Fibroblast of lung (primary cell): ENCODE results near the gene RHOT1. TPM values are rescaled to one million over a fixed set of nuclear protein-coding genes. Genes with fewer than 3 reads are reported as not detected.

Experiments used
- DNase-seq, 2 donors: peaks; one replicate each; pipeline versions ENCODE4 v3.0.0 to v3.0.0-alpha.2; 2010; ENCODE audit warnings: low read depth in 2 of 2
- H2AFZ ChIP-seq: 2 replicates; pipeline ENCODE4 v1.5.1; 2012; ENCODE audit warnings: low read length, control low read depth, inconsistent platforms
- H3K27ac ChIP-seq: 2 replicates; pipeline ENCODE4 v1.5.1; 2011; ENCODE audit warnings: low read length, control low read depth; ENCODE audit not compliant: insufficient read depth
- H3K27me3 ChIP-seq: 2 replicates; pipeline ENCODE4 v1.5.1; 2011; ENCODE audit warnings: mild to moderate bottlenecking, low read length; ENCODE audit not compliant: control insufficient read depth, insufficient read depth
- H3K36me3 ChIP-seq: 2 replicates; pipeline ENCODE4 v1.5.1; 2011; ENCODE audit warnings: low read length; ENCODE audit not compliant: control insufficient read depth, insufficient read depth
- H3K4me1 ChIP-seq: 2 replicates; pipeline ENCODE4 v1.5.1; 2011; ENCODE audit warnings: low read length; ENCODE audit not compliant: control insufficient read depth, insufficient read depth; ENCODE audit errors: extremely low read depth
- H3K4me2 ChIP-seq: 2 replicates; pipeline ENCODE4 v1.5.1; 2011; ENCODE audit warnings: low read length, control low read depth; ENCODE audit not compliant: insufficient read depth; ENCODE audit errors: extremely low read depth
- H3K4me3 ChIP-seq, 4 experiments: fragments of 200-600 bp in 1 of 4; sonication (generic) in 1 of 4; replicated peaks in 1 of 4; 2 replicates each; pipeline ENCODE4 v1.5.1; 2011 to 2016; ENCODE audit warnings: low read length in 4 of 4, low read depth in 3 of 4, mild to moderate bottlenecking in 3 of 4, control low read depth in 2 of 4, inconsistent platforms in 1 of 4, mixed read lengths in 1 of 4; ENCODE audit not compliant: insufficient read depth in 1 of 4; ENCODE audit errors: control extremely low read depth in 1 of 4
- H3K79me2 ChIP-seq: 2 replicates; pipeline ENCODE4 v1.5.1; 2012; ENCODE audit warnings: mild to moderate bottlenecking, low read length, inconsistent platforms; ENCODE audit not compliant: control insufficient read depth, insufficient read depth
- H3K9ac ChIP-seq: 2 replicates; pipeline ENCODE4 v1.5.1; 2011; ENCODE audit warnings: mild to moderate bottlenecking, low read length, control low read depth; ENCODE audit not compliant: insufficient read depth
- H3K9me3 ChIP-seq: 2 replicates; pipeline ENCODE4 v1.5.1; 2012; ENCODE audit warnings: low read depth, low read length; ENCODE audit not compliant: control insufficient read depth, insufficient read depth
- H4K20me1 ChIP-seq: 2 replicates; pipeline ENCODE4 v1.5.1; 2011; ENCODE audit warnings: low read length; ENCODE audit not compliant: control insufficient read depth, insufficient read depth; ENCODE audit errors: extremely low read depth
- CTCF ChIP-seq, 2 donors: IDR thresholded peaks in 1 of 2; conservative IDR thresholded peaks in 1 of 2; 1 replicate in 1 of 2; 2 replicates in 1 of 2; pipeline ENCODE4 v1.5.1; 2011 to 2012; ENCODE audit warnings: low read length in 2 of 2, control low read depth in 1 of 2, inconsistent platforms in 1 of 2, low read depth in 1 of 2, mild to moderate bottlenecking in 1 of 2
- EZH2 ChIP-seq: IDR thresholded peaks from 2 replicates; pipeline ENCODE4 v1.5.1; 2012; ENCODE audit warnings: low read length, control low read depth, mild to moderate bottlenecking; ENCODE audit errors: missing control alignments
- polyA plus RNA-seq, 2 donors: library from polyadenylated mRNA; depleted of rRNA in 1 of 2; stranded (reverse) in 1 of 2; unstranded in 1 of 2; fragments of >200 nt; gene quantifications; 2 replicates each; pipeline ENCODE4 v1.2.1, GENCODE V29; 2011 to 2012; ENCODE audit warnings: missing spikeins in 1 of 2
- total RNA-seq: library from RNA; depleted of rRNA; stranded (reverse); fragments of >200 nt; gene quantifications from 2 replicates; pipeline ENCODE4 v1.2.1, GENCODE V29; 2014

The RHOT1 gene
- total and polyA plus RNA-seq, 2 donors (not counting 1 experiment from before 2014, with no cell fraction given), result 45.6 to 58.8 TPM

GRCh38 chr17:32187271-32187670 lies 45.0 kb downstream of the RHOT1 start:
- TF ChIP-seq EZH2, result no peak
- no peak for TF ChIP-seq CTCF (conservative IDR thresholded peaks at IDR 0.05 in 1 of 2, IDR thresholded peaks at IDR 0.05 in 1 of 2; ENCODE audit: low read depth in 1 of 2, low read length in 2 of 2)
- Histone ChIP-seq H3K9ac (no peak overlapping the region), H3K36me3 (peaks cover 2% of the 10 kb centered on the region), H3K9me3 (no peaks in the 10 kb centered on the region), H3K4me2 (no peak overlapping the region), H3K79me2 (no peaks in the 10 kb centered on the region), H3K27me3 (no peaks in the 10 kb centered on the region), H2AFZ (no peak overlapping the region), H4K20me1 (no peaks in the 10 kb centered on the region), H3K27ac (no peak overlapping the region), H3K4me3 (no peak overlapping the region), H3K4me1 (peaks cover 11% of the 10 kb centered on the region)
- peak in 1 of 2 donors; percentile 11 for DNase-seq

- no peak overlapping the region for H3K27ac ChIP-seq
- no peak overlapping the region for H2AFZ ChIP-seq
- H3K9me3 ChIP-seq, result no peaks in the 10 kb centered on the region
- no peak overlapping the region for H3K4me3 ChIP-seq
- no peaks in the 10 kb centered on the region for H3K79me2 ChIP-seq
- H3K4me1 ChIP-seq, result peaks cover 15% of the 10 kb centered on the region
- TF ChIP-seq CTCF (conservative IDR thresholded peaks at IDR 0.05 in 1 of 2, IDR thresholded peaks at IDR 0.05 in 1 of 2; ENCODE audit: low read depth in 1 of 2, low read length in 2 of 2), result no peak
- no peaks in the 10 kb centered on the region for H4K20me1 ChIP-seq
- DNase-seq, result no peak
- no peak overlapping the region for H3K4me2 ChIP-seq
- no peak overlapping the region for H3K9ac ChIP-seq
- peaks cover 3% of the 10 kb centered on the region for H3K36me3 ChIP-seq
- no peaks in the 10 kb centered on the region for H3K27me3 ChIP-seq
Measured at GRCh38 chr17:32189343-32189742, 47.0 kb downstream of the RHOT1 start.

DNA sequence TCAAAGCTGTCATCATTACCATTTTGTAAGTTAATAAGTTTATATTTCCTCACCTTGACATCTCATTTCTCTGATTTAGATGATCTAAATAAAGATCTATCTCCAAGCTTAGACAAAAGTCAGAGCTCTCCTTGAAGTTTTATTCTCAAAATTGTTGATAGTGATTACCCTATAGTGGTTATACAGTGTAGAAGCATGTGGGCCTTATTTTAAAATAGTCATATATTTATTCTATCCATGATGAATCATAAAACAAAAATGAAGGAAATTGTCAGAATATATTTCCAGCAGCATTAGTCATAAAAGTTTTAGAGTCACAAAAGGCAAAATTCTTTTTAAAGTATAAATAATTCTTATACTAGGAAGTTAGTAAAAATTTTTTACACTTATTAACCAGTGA lies 49.0 kb downstream of the RHOT1 start:
- Histone ChIP-seq H3K4me3 (peak overlapping the region in 1 of 4 experiments; percentile 15), H3K4me2 (peak overlapping the region; percentile 78), H3K4me1 (peaks cover 16% of the 10 kb centered on the region), H3K27me3 (no peaks in the 10 kb centered on the region), H4K20me1 (no peaks in the 10 kb centered on the region), H3K27ac (peak overlapping the region; percentile 82), H2AFZ (no peak overlapping the region), H3K36me3 (peaks cover 1% of the 10 kb centered on the region), H3K9me3 (no peaks in the 10 kb centered on the region), H3K9ac (no peak overlapping the region), H3K79me2 (no peaks in the 10 kb centered on the region)
- DNase-seq, result peak; percentile 44 to 66
- TF ChIP-seq CTCF (conservative IDR thresholded peaks at IDR 0.05 in 1 of 2, IDR thresholded peaks at IDR 0.05 in 1 of 2; ENCODE audit: low read depth in 1 of 2, low read length in 2 of 2), result no peak
- no peak for TF ChIP-seq EZH2
